NCI-H526 (cell line): ENCODE measurements around the gene CTU2.

Experiments used
- DNase-seq, 2 experiments: peaks; one replicate each; lab custom pipeline; 2025; lab: John Stamatoyannopoulos, UW

Gene CTU2

DNA sequence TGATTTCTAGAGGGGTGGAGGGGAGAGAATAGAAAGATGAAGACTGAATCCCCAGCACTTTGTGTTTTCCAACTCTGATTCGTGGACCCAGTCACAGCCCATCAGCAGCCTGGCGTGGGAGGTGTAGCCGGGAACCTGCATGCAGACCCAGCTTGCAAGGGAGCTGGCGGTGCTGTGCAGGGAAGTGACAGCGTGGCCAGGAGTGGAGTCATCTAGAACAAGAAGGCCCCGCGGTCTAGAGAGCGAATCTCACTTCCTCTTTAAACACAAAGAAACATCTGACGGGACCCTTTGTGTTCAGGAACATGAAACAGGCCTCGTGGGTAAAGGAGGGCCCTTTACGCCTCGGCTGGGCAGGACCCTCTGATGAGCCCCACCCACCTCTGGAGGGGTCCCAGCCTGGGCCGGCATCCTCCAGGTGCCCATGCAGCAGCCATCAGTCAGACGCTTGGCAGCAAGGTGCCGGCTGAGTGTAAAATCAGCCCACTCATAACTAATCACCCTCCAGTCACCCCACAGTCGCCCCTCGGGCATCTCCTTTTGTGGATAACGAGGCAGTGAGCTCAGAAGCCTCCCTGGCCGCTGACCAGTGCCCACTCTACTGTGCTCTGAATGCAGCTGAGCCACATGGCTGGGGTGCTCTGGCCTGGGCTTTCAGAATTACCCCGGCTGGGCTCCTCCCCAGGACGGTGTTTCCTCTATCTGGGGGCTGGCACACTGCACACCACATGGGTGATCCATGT is 24.4 kb upstream of the CTU2 start:
- no peak for DNase-seq

DNA sequence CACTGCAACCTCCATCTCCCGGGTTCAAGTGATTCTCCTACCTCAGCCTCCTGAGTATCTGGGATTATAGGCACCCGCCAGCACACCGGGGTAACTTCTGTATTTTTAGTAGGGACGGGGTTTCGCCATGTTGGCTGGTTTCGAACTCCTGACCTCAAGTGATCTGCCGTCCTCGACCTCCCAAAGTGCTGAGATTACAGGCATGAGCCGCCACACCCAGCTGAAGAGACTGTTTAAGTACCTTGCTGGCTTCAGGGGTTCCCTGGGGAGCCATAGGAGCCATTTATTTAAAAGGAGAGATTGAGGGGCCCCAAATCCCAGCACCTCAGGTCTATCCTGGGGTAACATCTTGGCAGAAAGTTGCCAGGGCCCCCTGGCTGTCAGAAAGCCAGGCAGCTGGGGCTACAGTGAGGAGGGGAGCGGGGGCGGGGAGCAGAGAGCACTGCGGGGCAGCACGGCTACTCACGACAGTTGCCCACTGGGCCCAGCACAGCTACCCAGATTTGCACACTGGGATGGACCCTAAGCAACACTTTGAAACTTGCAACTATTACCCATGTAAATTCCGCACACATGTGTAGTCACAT is 21.6 kb upstream of the CTU2 start:
- no peak for DNase-seq

DNA sequence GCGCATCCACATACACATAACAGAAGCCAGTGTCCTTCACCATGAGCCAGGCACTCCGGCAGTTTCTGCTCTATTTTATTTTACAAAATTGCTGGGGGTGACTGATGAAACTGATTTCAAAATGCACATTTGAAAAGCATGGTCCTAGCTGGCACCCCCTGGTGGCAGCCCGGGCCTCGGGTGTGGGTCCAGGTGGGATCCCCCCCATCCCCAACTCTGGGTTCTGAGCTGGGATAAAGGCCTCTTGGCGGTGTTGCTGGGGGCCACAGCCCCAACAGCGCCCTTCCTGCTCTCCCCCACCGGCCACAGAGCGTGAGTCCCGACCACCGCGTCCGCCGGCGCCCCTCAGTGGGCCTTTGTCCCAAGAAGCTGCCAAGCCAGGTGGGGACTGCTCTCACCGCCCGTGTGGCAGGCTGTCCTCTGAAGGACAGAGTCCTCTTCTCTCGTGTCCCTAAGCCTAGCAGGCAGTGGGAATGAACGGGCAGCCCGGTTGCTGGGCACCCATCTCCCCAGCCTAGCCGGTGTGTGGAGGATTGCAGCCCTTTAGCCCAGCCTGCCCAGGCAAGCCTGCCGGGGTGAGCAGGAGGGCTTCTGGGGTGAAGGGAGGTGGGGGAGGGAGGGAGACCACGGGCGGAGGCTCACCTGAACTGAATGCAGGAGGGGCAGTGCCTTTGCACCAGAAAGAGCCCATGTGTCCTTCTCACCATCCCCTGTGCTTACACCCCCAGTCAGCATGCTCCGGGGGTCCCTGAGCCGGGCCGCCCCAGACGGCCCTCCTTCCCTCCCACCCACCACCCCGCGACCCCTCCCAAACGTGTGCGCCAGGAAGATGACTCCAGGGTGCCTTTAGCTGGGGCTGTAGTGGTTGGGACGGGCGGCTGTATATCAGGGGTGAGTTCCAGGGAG is 20.9 kb upstream of the CTU2 start:
- peak; percentile 13 to 16 for DNase-seq

DNA sequence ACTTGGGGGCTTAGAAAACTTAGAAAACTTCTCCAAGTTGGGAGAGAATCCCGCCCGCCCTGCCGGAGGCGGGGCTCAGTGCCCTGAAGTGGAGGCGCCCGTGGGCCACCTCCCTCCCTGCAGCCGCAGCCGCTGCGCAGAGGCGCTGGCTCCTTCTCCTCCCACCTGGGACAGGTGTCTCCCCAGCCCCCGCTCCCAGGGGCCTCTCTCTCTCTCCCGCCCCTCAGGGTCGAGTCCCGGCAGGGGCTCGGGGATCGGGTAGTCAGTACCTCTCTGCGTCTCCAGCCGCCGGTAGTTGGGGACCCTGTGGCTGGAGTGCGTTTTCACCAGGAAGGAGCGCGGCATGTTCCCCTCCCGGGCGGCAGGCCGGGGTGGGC is 20.3 kb upstream of the CTU2 start:
- peak; percentile 14 to 77 for DNase-seq

DNA sequence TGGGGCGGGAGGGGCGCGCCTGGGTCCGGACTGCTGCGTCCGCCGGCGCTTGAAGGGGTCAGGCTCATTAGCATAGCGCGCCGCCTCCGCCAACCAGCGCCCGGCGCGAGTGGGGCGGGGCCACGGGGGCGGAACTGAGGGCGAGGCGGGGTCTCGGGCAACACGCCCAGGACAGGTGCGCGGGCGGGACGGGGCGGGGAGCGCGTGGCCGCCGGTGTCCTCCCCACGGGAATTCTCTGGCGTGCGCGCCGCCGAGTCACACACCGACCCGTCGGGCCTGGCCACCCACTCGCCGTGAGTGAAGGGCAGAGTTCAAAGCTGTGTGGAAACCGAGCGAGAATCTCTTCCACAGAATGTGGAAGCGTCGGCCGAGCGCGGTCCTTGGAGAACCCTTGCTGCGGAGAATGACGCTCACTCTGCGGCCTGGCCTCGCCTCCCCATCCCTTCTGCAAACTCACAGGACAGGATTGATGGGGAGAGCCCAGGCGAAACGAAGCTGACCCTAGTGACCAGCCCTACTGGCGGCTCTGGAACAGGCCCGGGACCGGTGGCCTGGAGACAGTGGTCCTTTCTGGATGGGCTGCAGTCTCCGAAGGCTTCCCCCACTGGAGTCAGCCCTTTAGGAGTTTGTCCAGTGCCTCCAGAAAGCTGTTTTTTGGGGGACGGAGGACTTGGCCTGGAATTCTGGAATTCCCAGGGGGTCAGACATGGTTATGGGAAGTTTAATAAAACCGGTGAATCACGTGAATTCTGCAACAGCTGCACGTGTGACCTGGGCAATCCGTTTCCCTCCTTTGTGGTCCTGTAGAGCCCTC is 19.7 kb upstream of the CTU2 start, which contains the start of gene SNAI3:
SNAI3 (minus strand) TSS at position 69 of the 815 bp plus-strand sequence. CDS start 101 bp downstream, outside the sequence.
- DNase-seq, result peak in 1 of 2 experiments; percentile 85

DNA sequence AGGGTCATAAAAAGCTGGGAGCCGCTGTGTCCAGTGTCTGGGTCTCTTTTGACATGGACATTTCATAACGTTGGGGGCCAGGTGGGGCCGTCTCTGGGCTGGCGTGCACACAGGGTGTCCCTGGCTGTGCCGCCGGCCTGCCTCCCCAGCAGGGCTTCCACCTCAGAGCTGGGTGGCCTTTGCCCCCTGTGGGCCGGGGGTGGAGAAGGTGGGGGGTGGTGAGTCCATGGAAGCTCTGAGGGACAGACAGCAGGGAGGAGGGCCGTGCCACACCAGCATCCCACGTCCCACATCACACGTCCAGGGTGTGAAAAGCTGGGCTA is 19.1 kb upstream of the CTU2 start:
- no peak for DNase-seq

DNA sequence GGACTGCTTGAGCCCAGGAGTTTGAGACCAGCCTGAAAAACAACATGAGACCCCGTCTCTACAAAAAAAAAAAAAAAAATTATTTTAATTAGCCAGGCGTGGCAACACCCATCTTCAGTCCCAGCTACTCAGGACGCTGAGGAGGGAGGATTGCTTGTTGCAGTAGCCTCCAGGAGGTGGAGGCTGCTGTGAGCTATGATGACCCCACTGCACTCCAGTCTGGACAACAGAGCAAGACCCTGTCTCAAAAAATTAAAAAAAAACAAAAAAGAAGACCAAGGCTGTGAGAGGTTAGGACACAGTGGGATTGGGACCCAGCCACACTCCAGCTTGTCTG is 18.7 kb upstream of the CTU2 start:
- DNase-seq, result no peak

DNA sequence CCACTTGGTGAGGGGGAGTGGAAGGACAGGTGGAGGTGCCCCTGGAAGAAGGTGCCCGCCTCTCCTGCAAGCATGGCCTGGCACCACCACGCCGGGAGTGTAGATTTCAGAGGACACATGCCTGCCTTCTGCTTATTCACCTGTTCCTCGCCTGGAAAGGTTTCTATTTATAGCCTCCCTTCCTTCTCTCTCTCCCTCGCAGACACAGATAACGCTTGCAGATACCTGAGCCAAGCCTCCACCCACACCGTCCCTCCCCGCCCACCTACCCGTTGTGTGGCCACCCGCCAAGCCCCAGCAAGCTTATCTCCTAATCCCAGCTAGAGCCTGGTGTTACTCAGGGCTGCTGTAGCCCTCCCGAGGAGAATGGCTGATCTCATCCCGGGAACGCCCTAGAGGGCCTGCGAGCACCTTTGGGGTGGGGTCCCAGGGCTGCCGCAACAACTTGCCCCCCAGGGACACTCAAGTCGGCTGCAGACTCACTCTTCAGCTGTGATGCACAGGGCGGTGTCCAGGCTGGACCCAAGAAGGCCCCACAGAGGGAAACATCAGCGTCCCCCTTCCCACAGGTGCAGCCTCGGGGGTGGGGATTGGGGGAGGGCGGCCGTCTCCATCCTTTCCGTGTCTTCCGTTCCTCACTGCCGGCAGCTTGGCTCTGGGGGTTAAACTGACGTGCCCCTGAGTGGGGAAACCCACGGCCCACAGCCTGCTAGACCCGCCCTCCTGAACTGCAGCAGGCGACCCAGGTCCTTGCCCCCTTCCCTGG is 18.1 kb upstream of the CTU2 start:
- DNase-seq, result peak; percentile 72 to 81

DNA sequence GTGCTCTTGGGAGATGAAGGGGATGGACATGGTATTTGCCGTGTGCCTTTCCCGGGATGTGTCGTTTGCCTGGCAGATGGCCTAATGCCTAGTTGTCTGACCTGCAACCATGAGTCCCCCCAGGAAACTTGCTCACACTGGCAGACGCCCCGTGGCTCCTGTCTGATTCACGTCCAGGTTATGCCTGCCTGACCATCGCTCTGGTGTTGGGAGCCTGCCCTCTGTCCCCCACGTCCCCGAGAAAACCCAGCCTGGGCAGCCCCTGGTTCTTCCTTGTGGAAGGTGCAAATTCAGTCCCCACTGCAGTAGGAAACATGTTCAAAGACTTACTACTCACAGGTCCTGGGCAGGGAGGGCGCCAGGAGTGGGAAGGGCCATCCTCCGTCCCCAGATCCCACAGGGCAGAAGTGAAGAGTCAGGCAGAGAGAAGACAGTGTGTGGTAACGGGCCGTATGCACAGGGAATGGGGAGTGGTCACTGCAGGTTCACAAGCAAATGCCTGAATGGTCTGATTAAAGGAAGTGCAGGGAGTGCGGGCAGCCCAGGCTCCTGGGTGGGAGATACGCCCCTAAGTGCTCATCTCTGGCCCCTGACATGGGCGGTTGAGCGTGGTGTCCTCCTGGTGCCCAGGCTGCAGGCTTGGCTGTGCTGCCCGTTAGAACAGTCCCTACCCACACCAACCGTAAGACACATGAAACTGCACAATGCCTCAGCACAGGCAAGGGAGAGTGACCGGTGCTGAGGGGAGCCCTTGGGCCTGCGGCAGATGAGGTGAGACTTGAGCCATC is 15.8 kb upstream of the CTU2 start:
- no peak for DNase-seq

DNA sequence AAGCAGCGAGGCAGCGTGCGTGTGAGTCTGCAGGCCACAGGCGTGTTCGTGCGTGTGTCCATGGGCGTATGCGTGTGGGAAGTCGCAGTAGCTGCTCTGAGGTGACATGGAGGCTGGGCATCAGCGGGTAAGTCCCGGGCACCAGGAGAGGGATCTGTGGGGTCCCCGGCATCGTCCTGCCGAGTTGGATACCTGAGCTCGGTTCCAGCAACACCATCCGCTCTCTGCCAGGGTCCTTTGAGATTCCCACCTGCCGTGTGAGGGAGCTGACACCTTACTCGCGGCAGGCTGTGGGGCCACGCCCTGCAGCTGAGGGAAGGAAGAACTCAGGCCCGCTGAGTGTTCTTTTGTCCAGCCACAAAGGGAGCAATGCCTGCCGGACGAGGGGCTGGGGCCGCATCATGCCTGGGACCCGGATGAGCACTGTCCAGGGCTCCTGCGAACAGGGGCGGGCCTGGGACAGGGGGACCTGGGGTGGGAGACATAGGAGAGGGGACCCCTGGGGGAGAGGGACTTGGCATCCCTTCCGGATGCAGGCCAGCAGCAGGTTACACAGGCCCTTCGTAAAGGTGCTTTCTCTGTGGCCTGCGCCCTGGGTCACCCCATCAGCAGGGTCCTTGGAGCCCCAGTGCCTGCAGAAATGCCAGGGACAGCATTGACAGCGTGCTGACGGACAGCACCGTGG is 15.0 kb upstream of the CTU2 start:
- no peak for DNase-seq

DNA sequence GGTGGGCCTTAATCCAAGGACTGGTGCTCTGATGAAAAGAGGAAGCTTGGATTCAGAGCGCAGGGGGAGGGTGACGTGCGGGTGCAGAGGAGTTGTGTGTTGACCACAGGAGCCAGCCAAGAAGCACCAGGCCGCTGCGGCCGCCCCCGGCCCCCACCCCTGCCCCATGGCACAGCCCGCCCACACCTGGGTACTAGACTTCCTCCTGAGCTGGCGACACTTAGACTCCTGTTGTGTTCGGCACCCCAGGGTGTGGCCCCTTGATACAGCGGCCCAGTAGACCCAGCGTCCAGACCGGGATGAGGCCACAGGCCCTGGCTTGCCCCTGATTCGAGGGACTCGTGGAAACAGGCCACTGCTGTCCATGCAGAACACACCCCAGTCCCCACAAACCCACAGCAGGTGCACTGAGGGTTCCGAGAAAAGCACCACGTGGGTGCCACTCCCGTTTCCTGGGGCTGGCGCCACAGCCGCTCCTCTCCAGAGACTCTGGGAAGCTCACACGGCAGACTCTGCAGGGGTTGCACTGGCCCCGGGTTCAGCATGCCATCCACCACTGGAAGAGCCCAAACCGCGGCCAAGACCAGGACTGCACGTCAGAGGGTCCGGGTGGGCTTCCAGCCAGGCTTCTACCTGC is 14.3 kb upstream of the CTU2 start:
- no peak for DNase-seq

DNA sequence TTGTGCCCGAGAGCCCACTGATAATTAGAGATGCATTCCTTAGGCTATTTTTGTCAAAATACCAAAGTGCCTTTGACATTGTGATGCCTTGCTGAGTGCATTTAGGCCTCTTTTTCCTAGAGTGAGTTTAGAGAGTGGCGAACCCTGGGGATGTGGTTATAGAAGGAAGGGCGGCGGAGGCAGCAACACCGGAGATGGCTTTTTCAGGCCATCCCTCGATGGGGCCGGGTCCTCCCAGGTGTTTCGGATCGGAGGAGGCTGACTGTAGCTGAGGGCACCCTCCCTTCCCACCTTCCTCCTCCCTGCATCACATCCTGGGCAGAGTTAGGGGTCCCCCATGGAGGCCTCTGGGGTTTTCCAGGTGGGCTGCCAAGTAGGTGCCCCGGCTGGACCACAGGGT is 13.4 kb upstream of the CTU2 start:
- DNase-seq, result no peak

DNA sequence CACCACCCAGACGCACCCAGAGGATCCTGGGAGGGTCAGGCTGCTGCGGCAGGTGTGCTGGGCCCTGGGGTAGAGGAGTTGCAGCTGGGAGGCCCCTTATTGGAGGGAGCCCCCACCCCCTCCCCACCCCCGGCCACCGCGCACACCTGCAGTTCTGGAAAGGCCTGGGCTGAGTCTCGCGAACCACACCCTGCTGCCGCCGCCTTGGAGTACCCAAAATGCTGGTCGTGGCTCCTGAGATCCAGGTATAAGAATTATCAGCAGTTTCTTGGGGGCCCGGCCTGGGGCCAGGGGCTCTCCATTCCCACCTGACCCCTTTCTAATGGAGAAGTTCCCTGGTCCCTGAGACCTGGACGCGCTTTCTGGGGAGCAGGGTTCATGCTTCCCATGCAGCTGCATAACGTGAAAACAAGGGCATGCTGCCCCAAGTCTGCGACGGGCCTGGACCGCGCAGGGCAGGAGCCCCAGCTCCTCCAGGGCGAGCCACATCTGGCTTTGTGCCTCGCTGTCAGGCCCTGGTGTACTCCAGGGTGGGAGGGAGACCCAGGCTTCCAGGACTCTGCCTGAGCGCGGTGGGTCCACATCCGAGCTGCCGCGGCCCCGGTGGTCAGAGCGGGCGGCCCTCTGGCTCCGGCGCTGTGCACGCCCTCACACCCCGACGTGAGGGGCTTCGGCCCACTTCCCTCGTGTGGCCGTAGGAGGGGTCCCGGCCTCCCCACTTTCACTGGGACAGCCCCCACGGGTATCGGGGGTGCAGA is 12.7 kb upstream of the CTU2 start:
- DNase-seq, result no peak

DNA sequence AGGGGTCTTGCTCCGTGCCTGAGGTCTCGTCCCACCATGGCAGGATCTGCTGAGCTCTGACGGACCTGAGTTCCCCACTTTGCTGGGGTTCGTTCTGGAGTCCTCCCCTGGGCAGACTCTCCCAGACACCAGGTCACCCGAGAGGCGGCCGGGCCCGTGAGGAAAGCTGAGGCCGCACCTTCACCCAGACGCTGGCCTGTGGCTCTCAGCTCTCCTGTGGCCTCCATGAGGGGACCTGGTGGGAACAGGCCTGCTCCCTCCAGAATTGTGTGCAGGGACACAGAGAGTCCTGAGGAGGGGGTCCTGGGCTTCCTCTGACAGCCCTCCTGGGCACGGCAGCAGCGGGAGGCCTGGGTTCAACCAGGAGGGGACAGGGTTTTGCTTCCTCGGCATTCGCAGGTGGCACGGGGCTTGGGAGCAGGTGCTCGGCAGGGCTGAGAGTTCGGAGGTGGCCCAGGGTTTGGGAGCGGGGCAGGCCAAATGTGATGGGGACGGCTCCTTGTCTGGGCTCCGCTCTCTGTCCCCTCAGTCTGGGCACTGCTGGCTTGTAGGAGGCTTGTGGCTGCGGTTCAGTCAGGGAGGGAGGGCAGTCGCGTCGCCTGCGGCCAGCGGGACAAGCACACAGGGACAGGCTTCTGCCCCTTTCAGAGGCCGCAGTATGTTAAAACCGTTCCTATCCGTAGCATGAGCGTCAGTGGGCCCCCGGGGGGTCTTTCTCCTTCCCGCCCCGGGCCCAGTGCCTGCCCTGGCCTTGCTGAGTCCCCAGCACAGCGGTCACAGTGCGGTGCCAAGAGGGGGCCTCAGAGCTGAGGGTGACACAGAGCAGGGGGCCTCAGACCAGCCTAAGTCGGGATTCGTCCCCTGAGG is 11.8 kb upstream of the CTU2 start:
- DNase-seq, result no peak

DNA sequence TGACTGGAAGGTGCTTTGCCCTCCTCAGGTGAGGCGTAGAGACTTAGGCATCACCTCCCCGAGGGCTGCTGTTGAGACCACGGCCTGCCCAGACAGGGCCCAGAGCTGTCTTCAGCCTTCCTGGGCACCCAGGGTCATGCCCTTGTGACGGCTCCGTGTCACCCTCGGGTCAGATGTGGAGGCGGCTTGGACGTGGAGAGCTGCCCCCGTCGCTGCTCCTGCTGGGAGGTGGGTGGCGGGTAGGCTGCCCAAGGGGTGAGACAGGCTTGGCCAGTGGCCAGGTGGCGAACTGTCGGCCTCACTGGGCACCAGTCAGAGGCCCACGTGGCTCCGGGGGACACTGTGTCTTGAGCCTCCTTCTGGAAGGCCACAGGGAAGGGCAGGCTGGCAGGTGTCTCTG is 11.1 kb upstream of the CTU2 start:
- no peak for DNase-seq

DNA sequence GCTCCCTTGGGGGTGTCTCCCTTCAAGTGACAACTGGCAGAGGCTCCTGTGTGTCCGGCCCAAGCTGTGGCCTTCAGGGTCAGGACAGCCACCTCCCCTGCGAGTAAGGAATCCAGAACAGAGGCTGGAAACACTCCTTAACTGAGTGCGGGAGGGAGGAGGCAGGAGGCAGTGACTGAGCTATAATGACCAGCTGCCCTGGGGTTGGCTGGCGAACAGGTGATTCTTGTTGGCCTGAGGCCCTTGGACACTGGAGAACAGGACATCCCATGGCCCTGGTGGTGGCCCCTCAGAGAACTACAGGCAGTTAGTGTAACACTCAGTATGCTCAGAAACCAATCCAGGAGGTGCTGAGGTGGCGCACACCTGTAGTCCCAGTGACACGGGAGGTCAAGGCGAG is 10.6 kb upstream of the CTU2 start:
- no peak for DNase-seq

DNA sequence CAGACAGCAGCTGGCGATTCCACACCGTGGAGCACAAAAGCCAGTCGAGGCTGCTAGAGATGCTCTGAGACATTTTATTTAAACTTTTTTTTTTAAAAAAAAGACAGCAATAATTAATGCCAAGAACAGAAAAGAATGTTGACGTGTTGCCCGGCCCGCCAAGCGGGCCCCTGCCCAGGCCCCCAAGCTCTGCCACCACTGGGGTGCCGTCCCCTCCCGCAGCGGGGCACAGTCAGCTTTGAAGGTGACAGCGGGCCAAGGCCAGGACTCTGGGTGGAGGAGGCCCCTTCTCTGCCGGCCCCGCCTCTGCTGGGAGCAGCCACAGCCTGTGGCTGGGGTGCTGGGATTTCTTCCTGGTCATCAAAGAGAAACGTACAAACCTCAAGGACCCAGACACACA is 9.9 kb upstream of the CTU2 start:
- no peak for DNase-seq
